Measurements from ENCODE around the gene ZSCAN10.

DNA sequence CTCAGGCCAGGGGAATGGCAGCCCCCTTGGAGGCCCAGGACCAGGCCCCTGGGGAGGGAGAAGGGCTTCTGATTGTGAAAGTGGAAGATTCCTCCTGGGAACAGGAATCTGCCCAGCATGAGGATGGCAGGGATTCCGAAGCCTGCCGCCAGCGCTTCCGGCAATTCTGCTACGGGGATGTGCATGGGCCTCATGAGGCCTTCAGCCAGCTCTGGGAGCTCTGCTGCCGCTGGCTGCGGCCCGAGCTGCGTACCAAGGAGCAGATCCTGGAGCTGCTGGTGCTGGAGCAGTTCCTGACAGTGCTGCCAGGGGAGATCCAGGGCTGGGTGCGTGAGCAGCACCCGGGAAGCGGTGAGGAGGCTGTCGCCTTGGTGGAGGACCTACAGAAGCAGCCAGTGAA, 38.2 kb upstream of the ZSCAN10 start:
- no peak for TF ChIP-seq POLR2A (IDR thresholded peaks at IDR 0.05)
- TF ChIP-seq, protein P1, sequence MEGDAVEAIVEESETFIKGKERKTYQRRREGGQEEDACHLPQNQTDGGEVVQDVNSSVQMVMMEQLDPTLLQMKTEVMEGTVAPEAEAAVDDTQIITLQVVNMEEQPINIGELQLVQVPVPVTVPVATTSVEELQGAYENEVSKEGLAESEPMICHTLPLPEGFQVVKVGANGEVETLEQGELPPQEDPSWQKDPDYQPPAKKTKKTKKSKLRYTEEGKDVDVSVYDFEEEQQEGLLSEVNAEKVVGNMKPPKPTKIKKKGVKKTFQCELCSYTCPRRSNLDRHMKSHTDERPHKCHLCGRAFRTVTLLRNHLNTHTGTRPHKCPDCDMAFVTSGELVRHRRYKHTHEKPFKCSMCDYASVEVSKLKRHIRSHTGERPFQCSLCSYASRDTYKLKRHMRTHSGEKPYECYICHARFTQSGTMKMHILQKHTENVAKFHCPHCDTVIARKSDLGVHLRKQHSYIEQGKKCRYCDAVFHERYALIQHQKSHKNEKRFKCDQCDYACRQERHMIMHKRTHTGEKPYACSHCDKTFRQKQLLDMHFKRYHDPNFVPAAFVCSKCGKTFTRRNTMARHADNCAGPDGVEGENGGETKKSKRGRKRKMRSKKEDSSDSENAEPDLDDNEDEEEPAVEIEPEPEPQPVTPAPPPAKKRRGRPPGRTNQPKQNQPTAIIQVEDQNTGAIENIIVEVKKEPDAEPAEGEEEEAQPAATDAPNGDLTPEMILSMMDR (IDR thresholded peaks at IDR 0.05): no peak
- TF ChIP-seq EP300 (IDR thresholded peaks at IDR 0.05): no peak
